H9 (cell line): ENCODE data around the gene NANOS2. TPM values are rescaled to one million over a fixed set of nuclear protein-coding genes. Genes with fewer than 3 reads are reported as not detected.

ENCODE experiments used
- DNase-seq: peaks from one replicate; pipeline ENCODE4 v3.0.0-alpha.2; 2017
- H2AFZ ChIP-seq: one replicate; pipeline ENCODE4 v1.6.1; 2013; ENCODE audit warnings: mild to moderate bottlenecking, low read length, control low read depth, moderate library complexity
- H2AK5ac ChIP-seq: 2 replicates; pipeline ENCODE4 v1.6.1; 2013; ENCODE audit warnings: low read length, control low read depth, mixed read lengths; ENCODE audit not compliant: insufficient read length
- H2BK120ac ChIP-seq: one replicate; pipeline ENCODE4 v1.6.1; 2013; ENCODE audit warnings: low read depth, mild to moderate bottlenecking, low read length, control low read depth, inconsistent platforms; ENCODE audit not compliant: poor library complexity, severe bottlenecking
- H2BK12ac ChIP-seq: 2 replicates; pipeline ENCODE4 v1.6.1; 2013; ENCODE audit warnings: low read length, control low read depth, mixed read lengths, low read depth; ENCODE audit not compliant: insufficient read length
- H2BK15ac ChIP-seq: 2 replicates; pipeline ENCODE4 v1.6.1; 2013; ENCODE audit warnings: low read depth, low read length, control low read depth
- H2BK20ac ChIP-seq: one replicate; pipeline ENCODE4 v1.6.1; 2013; ENCODE audit warnings: low read depth, mild to moderate bottlenecking, low read length, control low read depth, inconsistent platforms; ENCODE audit not compliant: poor library complexity, severe bottlenecking
- H2BK5ac ChIP-seq: 2 replicates; pipeline ENCODE4 v1.6.1; 2013; ENCODE audit warnings: low read length, control low read depth, mixed read lengths; ENCODE audit not compliant: insufficient read length
- H3K14ac ChIP-seq: 2 replicates; pipeline ENCODE4 v1.6.1; 2013; ENCODE audit warnings: low read length, control low read depth; ENCODE audit not compliant: insufficient read depth
- H3K18ac ChIP-seq: 2 replicates; pipeline ENCODE4 v1.6.1; 2013; ENCODE audit warnings: low read depth, mild to moderate bottlenecking, mixed read lengths, low read length, control low read depth; ENCODE audit not compliant: insufficient read length
- H3K23ac ChIP-seq: 2 replicates; pipeline ENCODE4 v1.6.1; 2013; ENCODE audit warnings: low read length, control low read depth, mixed read lengths, low read depth; ENCODE audit not compliant: insufficient read length
- H3K23me2 ChIP-seq: 2 replicates; pipeline ENCODE4 v1.6.1; 2013; ENCODE audit warnings: low read depth, mild to moderate bottlenecking, mixed read lengths, low read length, control low read depth; ENCODE audit not compliant: insufficient read length, poor library complexity, severe bottlenecking
- H3K27ac ChIP-seq: 2 replicates; pipeline ENCODE4 v1.5.1; 2013; ENCODE audit warnings: low read length, control low read depth, mixed read lengths, low read depth; ENCODE audit not compliant: insufficient read length
- H3K27me3 ChIP-seq: 2 replicates; pipeline ENCODE4 v1.6.1; 2013; ENCODE audit warnings: low read length, control low read depth, inconsistent platforms; ENCODE audit not compliant: insufficient read depth
- H3K4ac ChIP-seq: 2 replicates; pipeline ENCODE4 v1.6.1; 2013; ENCODE audit warnings: low read depth, mild to moderate bottlenecking, control low read depth, inconsistent platforms, low read length, moderate library complexity
- H3K4me1 ChIP-seq: 2 replicates; pipeline ENCODE4 v1.6.1; 2013; ENCODE audit warnings: low read length, control low read depth, inconsistent platforms; ENCODE audit not compliant: insufficient read depth
- H3K4me2 ChIP-seq: 2 replicates; pipeline ENCODE4 v1.6.1; 2013; ENCODE audit warnings: low read length, control low read depth, mixed read lengths; ENCODE audit not compliant: insufficient read length, insufficient read depth
- H3K56ac ChIP-seq: 2 replicates; pipeline ENCODE4 v1.6.1; 2013; ENCODE audit warnings: low read depth, mild to moderate bottlenecking, mixed read lengths, low read length, control low read depth; ENCODE audit not compliant: insufficient read length
- H3K79me1 ChIP-seq: 2 replicates; pipeline ENCODE4 v1.6.1; 2013; ENCODE audit warnings: low read depth, mild to moderate bottlenecking, moderate library complexity, low read length, control low read depth, inconsistent platforms; ENCODE audit not compliant: insufficient read depth, poor library complexity, severe bottlenecking
- H3K79me2 ChIP-seq: 2 replicates; pipeline ENCODE4 v1.6.1; 2013; ENCODE audit warnings: low read length, control low read depth, inconsistent platforms; ENCODE audit not compliant: insufficient read depth
- H3K9ac ChIP-seq: 2 replicates; pipeline ENCODE4 v1.6.1; 2013; ENCODE audit warnings: low read length, control low read depth, mixed read lengths; ENCODE audit not compliant: insufficient read length; ENCODE audit errors: extremely low read depth
- H3K9me3 ChIP-seq: one replicate; pipeline ENCODE4 v1.6.1; 2013; ENCODE audit warnings: low read depth, low read length, inconsistent platforms; ENCODE audit not compliant: control insufficient read depth
- H3T11ph ChIP-seq: one replicate; pipeline ENCODE4 v1.6.1; 2013; ENCODE audit warnings: mild to moderate bottlenecking, low read length, control low read depth, inconsistent platforms
- H4K20me1 ChIP-seq: one replicate; pipeline ENCODE4 v1.6.1; 2013; ENCODE audit not compliant: control insufficient read depth, insufficient read length, insufficient read depth
- H4K5ac ChIP-seq: 2 replicates; pipeline ENCODE4 v1.6.1; 2013; ENCODE audit warnings: low read depth, mild to moderate bottlenecking, mixed read lengths, low read length, control low read depth; ENCODE audit not compliant: insufficient read length
- H4K8ac ChIP-seq: replicated peaks from 2 replicates; pipeline ENCODE4 v1.6.1; 2013; ENCODE audit warnings: low read length, control low read depth, mixed read lengths, low read depth; ENCODE audit not compliant: insufficient read length
- H4K91ac ChIP-seq: 2 replicates; pipeline ENCODE4 v1.6.1; 2013; ENCODE audit warnings: low read depth, mild to moderate bottlenecking, moderate library complexity, mixed read lengths, low read length, control low read depth; ENCODE audit not compliant: insufficient read length
- H3K27ac Mint-ChIP-seq, 3 experiments: 2 replicates in 2 of 3; 3 replicates in 1 of 3; pipeline ENCODE4 v1.8.0; 2020 to 2021; ENCODE audit warnings: mixed read lengths in 3 of 3, mild to moderate bottlenecking in 1 of 3, moderate library complexity in 1 of 3
- H3K27me3 Mint-ChIP-seq: 2 replicates; pipeline ENCODE4 v1.8.0; 2021; ENCODE audit warnings: low read depth, mild to moderate bottlenecking, moderate library complexity, mixed read lengths
- H3K36me3 Mint-ChIP-seq, 3 experiments: 2 replicates in 2 of 3; 3 replicates in 1 of 3; pipeline ENCODE4 v1.8.0; 2020 to 2021; ENCODE audit warnings: low read depth in 3 of 3, mixed read lengths in 3 of 3; ENCODE audit not compliant: insufficient read depth in 1 of 3
- H3K4me1 Mint-ChIP-seq, 2 experiments: 2 replicates each; pipeline ENCODE4 v1.8.0; 2020; ENCODE audit warnings: mixed read lengths in 2 of 2
- H3K4me3 Mint-ChIP-seq, 2 experiments: 2 replicates in 1 of 2; 3 replicates in 1 of 2; pipeline ENCODE4 v1.8.0; 2020 to 2021; ENCODE audit warnings: mild to moderate bottlenecking in 2 of 2, mixed read lengths in 2 of 2, moderate library complexity in 1 of 2
- H3K9me3 Mint-ChIP-seq, 2 experiments: 2 replicates in 1 of 2; 3 replicates in 1 of 2; pipeline ENCODE4 v1.8.0; 2020; ENCODE audit warnings: mild to moderate bottlenecking in 2 of 2, mixed read lengths in 2 of 2, moderate library complexity in 1 of 2
- WGBS: extraction: QIAGEN DNeasy Blood & Tissue Kit; methylation state at CpG from one replicate; pipeline ENCODE4 v1.1.7; 2013; ENCODE audit warnings: missing lambda C conversion rate, low lambda C conversion rate, mixed read lengths; ENCODE audit not compliant: insufficient read length; ENCODE audit errors: extremely low coverage; 5-methylcytosine and 5-hydroxymethylcytosine counted together
- total RNA-seq: library from RNA; stranded (reverse); gene quantifications from 2 replicates; pipeline ENCODE4 v1.2.1, GENCODE V29; 2021
- TF ChIP-seq, protein P1 (sequence below): fragments of 200-600 bp; sonication (generic); conservative IDR thresholded peaks from 3 replicates; pipeline ENCODE4 v1.8.0; 2021; ENCODE audit warnings: antibody characterized with exemption, mild to moderate bottlenecking

NANOS2 gene
- total RNA-seq, 1 experiment from 2014 or later, result not detected

DNA sequence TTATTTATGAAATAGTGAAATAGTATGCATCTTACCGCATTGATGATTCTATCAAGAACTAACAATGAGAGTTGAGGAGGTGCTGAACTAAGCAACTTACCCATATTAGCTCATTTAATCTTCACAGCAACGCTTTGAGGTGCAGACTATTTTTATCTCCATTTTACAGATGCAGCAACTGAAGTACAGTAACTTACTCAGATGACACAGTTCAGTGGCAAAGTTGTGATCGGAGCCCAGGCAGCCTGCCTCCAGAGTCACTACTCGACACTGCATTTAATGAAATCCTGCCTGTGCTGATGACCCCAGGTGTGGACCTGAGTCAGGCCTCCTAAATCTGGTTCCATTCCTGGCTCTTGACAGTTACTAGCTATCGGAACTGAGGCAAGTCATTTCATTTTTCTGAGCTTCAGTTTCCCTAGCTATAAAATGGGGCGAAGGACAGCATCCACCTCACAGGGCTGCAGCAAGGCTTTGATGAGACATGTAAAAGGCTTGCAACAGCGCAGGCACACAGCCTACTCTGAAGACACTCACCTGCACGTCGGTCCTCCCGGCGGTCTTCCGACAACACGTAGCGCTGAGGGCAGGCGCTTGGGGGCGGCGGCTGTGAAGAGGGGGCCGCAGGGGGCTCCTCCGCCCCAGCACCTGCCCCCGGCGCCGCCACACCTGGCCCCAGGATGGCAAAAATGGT lies 13.7 kb downstream of the NANOS2 start:
- Histone ChIP-seq H2BK12ac (no peak overlapping the region), H3K79me1 (no peaks in the 10 kb centered on the region), H2BK120ac (no peak overlapping the region), H4K20me1 (no peaks in the 10 kb centered on the region), H3K56ac (no peak overlapping the region), H3K79me2 (no peaks in the 10 kb centered on the region), H3K4me1 (no peaks in the 10 kb centered on the region), H4K5ac (no peak overlapping the region), H3K18ac (no peak overlapping the region), H2BK5ac (no peak overlapping the region), H2AFZ (no peak overlapping the region), H3K9me3 (no peaks in the 10 kb centered on the region), H2BK15ac (no peak overlapping the region), H2AK5ac (no peak overlapping the region), H3K23me2 (peaks cover 15% of the 10 kb centered on the region), H3T11ph (no peak overlapping the region), H4K8ac (no peak overlapping the region), H4K91ac (no peak overlapping the region), H3K4me2 (peak overlapping the region; percentile 83), H3K27me3 (peaks cover 4% of the 10 kb centered on the region; the same call in 1 of the 2 replicates), H3K9ac (no peak overlapping the region), H3K4ac (no peak overlapping the region), H3K23ac (no peak overlapping the region), H3K14ac (no peak overlapping the region), H2BK20ac (no peak overlapping the region), H3K27ac (no peak overlapping the region)
- H3K9me3 Mint-ChIP-seq, result no peaks in the 10 kb centered on the region
- H3K4me1 Mint-ChIP-seq, result peaks cover 7 to 12% of the 10 kb centered on the region in 2 experiments
- TF ChIP-seq, protein P1, sequence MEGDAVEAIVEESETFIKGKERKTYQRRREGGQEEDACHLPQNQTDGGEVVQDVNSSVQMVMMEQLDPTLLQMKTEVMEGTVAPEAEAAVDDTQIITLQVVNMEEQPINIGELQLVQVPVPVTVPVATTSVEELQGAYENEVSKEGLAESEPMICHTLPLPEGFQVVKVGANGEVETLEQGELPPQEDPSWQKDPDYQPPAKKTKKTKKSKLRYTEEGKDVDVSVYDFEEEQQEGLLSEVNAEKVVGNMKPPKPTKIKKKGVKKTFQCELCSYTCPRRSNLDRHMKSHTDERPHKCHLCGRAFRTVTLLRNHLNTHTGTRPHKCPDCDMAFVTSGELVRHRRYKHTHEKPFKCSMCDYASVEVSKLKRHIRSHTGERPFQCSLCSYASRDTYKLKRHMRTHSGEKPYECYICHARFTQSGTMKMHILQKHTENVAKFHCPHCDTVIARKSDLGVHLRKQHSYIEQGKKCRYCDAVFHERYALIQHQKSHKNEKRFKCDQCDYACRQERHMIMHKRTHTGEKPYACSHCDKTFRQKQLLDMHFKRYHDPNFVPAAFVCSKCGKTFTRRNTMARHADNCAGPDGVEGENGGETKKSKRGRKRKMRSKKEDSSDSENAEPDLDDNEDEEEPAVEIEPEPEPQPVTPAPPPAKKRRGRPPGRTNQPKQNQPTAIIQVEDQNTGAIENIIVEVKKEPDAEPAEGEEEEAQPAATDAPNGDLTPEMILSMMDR, result no peak
- no CpG with 5 or more reads among the region's 22 CpGs for WGBS
- H3K36me3 Mint-ChIP-seq, result peaks cover 8 to 25% (median 25%) of the 10 kb centered on the region in 3 experiments
- no peak overlapping the region for H3K27ac Mint-ChIP-seq
- peaks cover 17% of the 10 kb centered on the region for H3K27me3 Mint-ChIP-seq
- peak; percentile 38 for DNase-seq
- H3K4me3 Mint-ChIP-seq, result peak overlapping the region; percentile 65 to 78
